Measurements from ENCODE around the gene DOCK2. TPM values are rescaled to one million over a fixed set of nuclear protein-coding genes. Genes with fewer than 3 reads are reported as not detected.
"Not testable (repeated sequence)": the region's sequence is repeated elsewhere in the genome, so short reads cannot be mapped to it uniquely, and the experiment has no call there.

The DOCK2 gene
- polyA plus RNA-seq, 1 donor (not counting 4 experiments of a cell fraction or from before 2014, with no cell fraction given): 0.21 TPM

- no peak for DNase-seq (ENCODE audit: low read depth, low spot score)
- no peak overlapping the region for H3K9ac ChIP-seq (ENCODE audit: control insufficient read depth, extremely low read depth, insufficient read depth, low read length)
- H3K27ac ChIP-seq (ENCODE audit: control insufficient read depth, insufficient read depth, low read length): no peak overlapping the region
- no peaks in the 10 kb centered on the region for H3K36me3 ChIP-seq (ENCODE audit: control insufficient read depth in 2 of 2, extremely low read depth in 1 of 2, insufficient read depth in 2 of 2, low read length in 2 of 2)
- TF ChIP-seq CTCF (optimal IDR thresholded peaks at IDR 0.05 in 1 of 3, IDR thresholded peaks at IDR 0.05 in 1 of 3, conservative IDR thresholded peaks at IDR 0.05 in 1 of 3; ENCODE audit: extremely low read depth in 1 of 3, insufficient read depth in 2 of 3, low read length in 3 of 3): no peak
- no peak for TF ChIP-seq EZH2 (IDR thresholded peaks at IDR 0.05; ENCODE audit: low read length)
- no peaks in the 10 kb centered on the region for H3K79me2 ChIP-seq (ENCODE audit: control insufficient read depth, insufficient read depth, low read length)
- dilution Hi-C loops (cut with MboI; ENCODE audit: extremely low pct_ligation_motif_present, low sequenced_read_pairs): no loop called here
- H3K27me3 ChIP-seq (ENCODE audit: control insufficient read depth, extremely low read depth, insufficient read depth, low read length): no peaks in the 10 kb centered on the region
- no peaks in the 10 kb centered on the region for H3K4me1 ChIP-seq (ENCODE audit: control insufficient read depth, extremely low read depth, insufficient read depth, low read length)
- no peak overlapping the region for H3K4me2 ChIP-seq (ENCODE audit: control insufficient read depth, extremely low read depth, insufficient read depth, low read depth, low read length)
- no peaks in the 10 kb centered on the region for H3K9me3 ChIP-seq (ENCODE audit: control insufficient read depth, low read depth, low read length)
- H3K4me3 ChIP-seq (ENCODE audit: control insufficient read depth in 2 of 3, extremely low read depth in 1 of 3, insufficient read depth in 2 of 3, low read depth in 1 of 3, low read length in 3 of 3): no peak overlapping the region
- no peaks in the 10 kb centered on the region for H3K9me1 ChIP-seq (ENCODE audit: control insufficient read depth, extremely low read depth, insufficient read depth, low read length)
- no peak overlapping the region for H2AFZ ChIP-seq (ENCODE audit: control insufficient read depth, low read length)
- no peak for FAIRE-seq
- H4K20me1 ChIP-seq (ENCODE audit: control insufficient read depth, extremely low read depth, insufficient read depth, low read length): no peaks in the 10 kb centered on the region
Measured at GRCh38 chr5:169723103-169723831, 86.2 kb downstream of the DOCK2 start.

GRCh38 chr5:169724303-169725087 lies 87.4 kb downstream of the DOCK2 start:
- no peak overlapping the region for H3K4me2 ChIP-seq (ENCODE audit: control insufficient read depth, extremely low read depth, insufficient read depth, low read depth, low read length)
- H3K36me3 ChIP-seq (ENCODE audit: control insufficient read depth in 2 of 2, extremely low read depth in 1 of 2, insufficient read depth in 2 of 2, low read length in 2 of 2): no peaks in the 10 kb centered on the region
- DNase-seq (ENCODE audit: low read depth, low spot score) (no peak), FAIRE-seq (no peak)
- H3K9me1 ChIP-seq (ENCODE audit: control insufficient read depth, extremely low read depth, insufficient read depth, low read length): no peaks in the 10 kb centered on the region
- no peaks in the 10 kb centered on the region for H3K9me3 ChIP-seq (ENCODE audit: control insufficient read depth, low read depth, low read length)
- no peak overlapping the region for H2AFZ ChIP-seq (ENCODE audit: control insufficient read depth, low read length)
- H3K9ac ChIP-seq (ENCODE audit: control insufficient read depth, extremely low read depth, insufficient read depth, low read length): no peak overlapping the region
- no peak for TF ChIP-seq CTCF (optimal IDR thresholded peaks at IDR 0.05 in 1 of 3, IDR thresholded peaks at IDR 0.05 in 1 of 3, conservative IDR thresholded peaks at IDR 0.05 in 1 of 3; ENCODE audit: extremely low read depth in 1 of 3, insufficient read depth in 2 of 3, low read length in 3 of 3)
- TF ChIP-seq EZH2 (IDR thresholded peaks at IDR 0.05; ENCODE audit: low read length): no peak
- H4K20me1 ChIP-seq (ENCODE audit: control insufficient read depth, extremely low read depth, insufficient read depth, low read length): no peaks in the 10 kb centered on the region
- no peaks in the 10 kb centered on the region for H3K27me3 ChIP-seq (ENCODE audit: control insufficient read depth, extremely low read depth, insufficient read depth, low read length)
- H3K4me1 ChIP-seq (ENCODE audit: control insufficient read depth, extremely low read depth, insufficient read depth, low read length): no peaks in the 10 kb centered on the region
- no peaks in the 10 kb centered on the region for H3K79me2 ChIP-seq (ENCODE audit: control insufficient read depth, insufficient read depth, low read length)
- dilution Hi-C loops (cut with MboI; ENCODE audit: extremely low pct_ligation_motif_present, low sequenced_read_pairs): no loop called here
- no peak overlapping the region for H3K27ac ChIP-seq (ENCODE audit: control insufficient read depth, insufficient read depth, low read length)
- H3K4me3 ChIP-seq (ENCODE audit: control insufficient read depth in 2 of 3, extremely low read depth in 1 of 3, insufficient read depth in 2 of 3, low read depth in 1 of 3, low read length in 3 of 3): no peak overlapping the region

GRCh38 chr5:169725665-169726064 lies 88.6 kb downstream of the DOCK2 start:
- H2AFZ ChIP-seq (ENCODE audit: control insufficient read depth, low read length); H3K4me1 ChIP-seq (ENCODE audit: control insufficient read depth, extremely low read depth, insufficient read depth, low read length); H3K9me1 ChIP-seq (ENCODE audit: control insufficient read depth, extremely low read depth, insufficient read depth, low read length); H3K9ac ChIP-seq (ENCODE audit: control insufficient read depth, extremely low read depth, insufficient read depth, low read length); H3K27me3 ChIP-seq (ENCODE audit: control insufficient read depth, extremely low read depth, insufficient read depth, low read length); H3K9me3 ChIP-seq (ENCODE audit: control insufficient read depth, low read depth, low read length); DNase-seq (ENCODE audit: low read depth, low spot score); H3K4me3 ChIP-seq (ENCODE audit: control insufficient read depth in 2 of 3, extremely low read depth in 1 of 3, insufficient read depth in 2 of 3, low read depth in 1 of 3, low read length in 3 of 3); H3K36me3 ChIP-seq (ENCODE audit: control insufficient read depth in 2 of 2, extremely low read depth in 1 of 2, insufficient read depth in 2 of 2, low read length in 2 of 2); H3K27ac ChIP-seq (ENCODE audit: control insufficient read depth, insufficient read depth, low read length); dilution Hi-C loops (cut with MboI; ENCODE audit: extremely low pct_ligation_motif_present, low sequenced_read_pairs); FAIRE-seq; H3K79me2 ChIP-seq (ENCODE audit: control insufficient read depth, insufficient read depth, low read length); H4K20me1 ChIP-seq (ENCODE audit: control insufficient read depth, extremely low read depth, insufficient read depth, low read length); H3K4me2 ChIP-seq (ENCODE audit: control insufficient read depth, extremely low read depth, insufficient read depth, low read depth, low read length): not testable (repeated sequence)

All from keratinocyte (primary cell).